WTC11 (cell line): ENCODE measurements around the gene CAPN12. TPM values are rescaled to one million over a fixed set of nuclear protein-coding genes. Genes with fewer than 3 reads are reported as not detected.

Source experiments
- ATAC-seq: fragments of 200-7000 bp; cut with Tn5 transposase; 2 replicates; pipeline ENCODE4 v1.10.0; 2021; ENCODE audit warnings: mild to moderate bottlenecking, moderate library complexity
- CTCF ChIA-PET: fragments of 300-600 bp; sonication (Branson Sonifier 250); formaldehyde crosslinking; loops from one replicate; lab custom pipeline; 2021; ENCODE audit warnings: antibody characterized with exemption; lab: Charles Lee
- POLR2A ChIA-PET: fragments of 350-600 bp; sonication (Branson Sonifier 250); formaldehyde crosslinking; loops from one replicate; lab custom pipeline; 2021; ENCODE audit warnings: antibody characterized with exemption; lab: Charles Lee
- DNase-seq: peaks from one replicate; pipeline ENCODE4 v3.0.0; 2021; ENCODE audit warnings: low spot score
- H3K27ac Mint-ChIP-seq: 2 replicates; pipeline ENCODE4 v1.8.0; 2021; ENCODE audit warnings: mixed read lengths
- H3K27me3 Mint-ChIP-seq: 2 replicates; pipeline ENCODE4 v1.8.0; 2021; ENCODE audit warnings: low read depth, mild to moderate bottlenecking, moderate library complexity, mixed read lengths
- H3K36me3 Mint-ChIP-seq: 2 replicates; pipeline ENCODE4 v1.8.0; 2021; ENCODE audit warnings: mixed read lengths
- H3K4me1 Mint-ChIP-seq: 2 replicates; pipeline ENCODE4 v1.8.0; 2022; ENCODE audit warnings: mixed read lengths
- H3K4me3 Mint-ChIP-seq: 2 replicates; pipeline ENCODE4 v1.8.0; 2021; ENCODE audit warnings: mild to moderate bottlenecking, moderate library complexity, mixed read lengths
- H3K9me3 Mint-ChIP-seq: 2 replicates; pipeline ENCODE4 v1.8.0; 2021; ENCODE audit warnings: mixed read lengths
- FOXJ3 ChIP-seq: sonication (generic); formaldehyde crosslinking; IDR thresholded peaks from 2 replicates; pipeline ENCODE4 v1.9.0; 2021; ENCODE audit warnings: missing genetic modification reagents, mild to moderate bottlenecking, borderline replicate concordance
- FOXK1 ChIP-seq: sonication (generic); formaldehyde crosslinking; IDR thresholded peaks from 2 replicates; pipeline ENCODE4 v1.8.0; 2022; ENCODE audit warnings: mild to moderate bottlenecking, moderate library complexity, missing genetic modification reagents
- GRHL2 ChIP-seq: fragments of 250-450 bp; sonication (Bioruptor Pico); IDR thresholded peaks from 2 replicates; pipeline ENCODE4 v1.8.0; 2022; ENCODE audit warnings: mild to moderate bottlenecking, moderate library complexity; ENCODE audit not compliant: insufficient replicate concordance, severe bottlenecking
- HMGA2 ChIP-seq: fragments of 250-450 bp; sonication (Bioruptor Pico); IDR thresholded peaks from 2 replicates; pipeline ENCODE4 v1.4.0; 2021; ENCODE audit warnings: mild to moderate bottlenecking, moderate library complexity
- IRF2 ChIP-seq: sonication (generic); formaldehyde crosslinking; IDR thresholded peaks from 2 replicates; pipeline ENCODE4 v1.8.0; 2022; ENCODE audit warnings: low read depth, missing genetic modification reagents, borderline replicate concordance
- KAT7 ChIP-seq: sonication (generic); formaldehyde crosslinking; IDR thresholded peaks from 2 replicates; pipeline ENCODE4 v1.8.1; 2023; ENCODE audit warnings: missing genetic modification reagents, mild to moderate bottlenecking, borderline replicate concordance
- NFATC4 ChIP-seq: fragments of 250-450 bp; sonication (Bioruptor Pico); IDR thresholded peaks from 2 replicates; pipeline ENCODE4 v1.9.0; 2021; ENCODE audit warnings: mild to moderate bottlenecking
- NFYB ChIP-seq: sonication (generic); formaldehyde crosslinking; conservative IDR thresholded peaks from 2 replicates; pipeline ENCODE4 v1.8.0; 2022; ENCODE audit warnings: low read depth, missing genetic modification reagents
- TEAD4 ChIP-seq: sonication (generic); formaldehyde crosslinking; IDR thresholded peaks from 2 replicates; pipeline ENCODE4 v1.8.0; 2022; ENCODE audit warnings: mild to moderate bottlenecking, missing genetic modification reagents
- ZBTB21 ChIP-seq: sonication (generic); formaldehyde crosslinking; IDR thresholded peaks from 2 replicates; pipeline ENCODE4 v1.8.1; 2023; ENCODE audit warnings: mild to moderate bottlenecking, missing genetic modification reagents, borderline replicate concordance
- ZNF232 ChIP-seq: sonication (generic); formaldehyde crosslinking; IDR thresholded peaks from 2 replicates; pipeline ENCODE4 v1.8.0; 2022; ENCODE audit warnings: mild to moderate bottlenecking, missing genetic modification reagents
- total RNA-seq: library from RNA; stranded (reverse); gene quantifications from 3 replicates; pipeline ENCODE4 v1.2.3, GENCODE V29; 2021
- TF ChIP-seq, protein P1 (sequence below): sonication (generic); formaldehyde crosslinking; IDR thresholded peaks from 2 replicates; pipeline ENCODE4 v1.8.1; 2023; ENCODE audit warnings: mild to moderate bottlenecking, missing genetic modification reagents, moderate library complexity
- TF ChIP-seq, protein P2 (sequence below): sonication (generic); formaldehyde crosslinking; IDR thresholded peaks from 2 replicates; pipeline ENCODE4 v1.8.0; 2023; ENCODE audit warnings: missing genetic modification reagents, mild to moderate bottlenecking, borderline replicate concordance
- TF ChIP-seq, protein P3 (sequence below): sonication (generic); formaldehyde crosslinking; IDR thresholded peaks from 2 replicates; pipeline ENCODE4 v1.8.1; 2023; ENCODE audit warnings: mild to moderate bottlenecking, missing genetic modification reagents
- TF ChIP-seq, protein P4 (sequence below): sonication (generic); formaldehyde crosslinking; IDR thresholded peaks from 2 replicates; pipeline ENCODE4 v1.8.0; 2023; ENCODE audit warnings: mild to moderate bottlenecking, missing genetic modification reagents
- TF ChIP-seq, protein P5 (sequence below): sonication (generic); formaldehyde crosslinking; IDR thresholded peaks from 2 replicates; pipeline ENCODE4 v1.8.1; 2022; ENCODE audit warnings: low read depth, missing genetic modification reagents, borderline replicate concordance

The CAPN12 gene
- total RNA-seq, 1 experiment from 2014 or later: 9.6 TPM

DNA sequence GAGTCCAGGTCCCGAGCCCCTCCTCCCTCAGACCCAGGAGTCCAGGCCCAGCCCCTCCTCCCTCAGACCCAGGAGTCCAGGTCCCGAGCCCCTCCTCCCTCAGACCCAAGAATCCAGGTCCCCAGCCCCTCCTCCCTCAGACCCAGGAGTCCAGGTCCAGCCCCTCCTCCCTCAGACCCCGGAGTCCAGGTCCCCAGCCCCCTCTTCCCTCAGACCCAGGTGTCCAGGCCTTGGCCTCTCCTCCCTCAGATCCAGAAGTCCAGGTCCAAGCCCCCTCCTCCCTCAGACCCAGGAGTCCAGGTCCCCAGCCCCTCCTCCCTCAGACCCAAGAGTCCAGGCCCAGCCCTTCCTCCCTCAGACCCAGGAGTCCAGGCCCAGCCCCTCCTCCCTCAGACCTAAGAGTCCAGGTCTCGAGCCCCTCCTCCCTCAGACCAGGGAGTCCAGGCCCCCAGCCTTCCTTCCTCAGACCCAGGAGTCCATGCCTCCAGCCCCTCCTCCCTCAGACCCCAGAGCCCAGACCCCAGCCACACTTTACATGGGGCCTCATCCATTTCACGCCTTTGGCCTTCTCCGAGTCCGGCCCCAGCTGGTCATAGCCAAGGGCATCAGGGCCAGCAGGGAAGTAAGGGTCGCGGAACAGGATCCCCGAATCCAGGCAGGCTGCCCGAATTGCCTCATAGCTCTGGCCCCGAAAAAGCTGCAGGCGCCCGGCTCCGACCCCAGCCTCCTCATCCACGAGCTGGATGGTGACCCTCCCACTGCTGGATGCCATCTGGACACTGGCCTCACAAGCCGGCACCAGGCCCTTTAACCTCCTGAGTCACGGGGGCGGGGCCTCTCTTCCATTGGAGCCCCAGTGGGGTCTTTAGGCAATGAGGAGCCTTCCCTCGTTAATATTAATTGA is 628 bp downstream of the CAPN12 start:
- peaks cover under 1% of the 10 kb centered on the region for H3K9me3 Mint-ChIP-seq
- H3K27me3 Mint-ChIP-seq: peaks cover 11% of the 10 kb centered on the region
- H3K36me3 Mint-ChIP-seq: no peaks in the 10 kb centered on the region
- CTCF ChIA-PET: interaction anchor here (0.8 to 2.0 kb wide), 3 partner anchors 26 to 187 kb away, joined by 3 to 11 read pairs (median 5); partner anchors contain the start of genes MRPS12 and SARS2
- TF ChIP-seq FOXJ3 (CRISPR knock-in tag) (no peak), NFYB (CRISPR knock-in tag) (no peak)
- no peaks in the 10 kb centered on the region for H3K4me1 Mint-ChIP-seq
- no peak for ATAC-seq
- no peak for DNase-seq
- H3K27ac Mint-ChIP-seq: no peak overlapping the region
- H3K4me3 Mint-ChIP-seq: no peak overlapping the region
- POLR2A ChIA-PET: interaction anchor here (0.5 to 1.3 kb wide), 3 partner anchors 9 to 187 kb away, joined by 3 to 5 read pairs (median 4); partner anchors contain the start of genes MRPS12 and SARS2

DNA sequence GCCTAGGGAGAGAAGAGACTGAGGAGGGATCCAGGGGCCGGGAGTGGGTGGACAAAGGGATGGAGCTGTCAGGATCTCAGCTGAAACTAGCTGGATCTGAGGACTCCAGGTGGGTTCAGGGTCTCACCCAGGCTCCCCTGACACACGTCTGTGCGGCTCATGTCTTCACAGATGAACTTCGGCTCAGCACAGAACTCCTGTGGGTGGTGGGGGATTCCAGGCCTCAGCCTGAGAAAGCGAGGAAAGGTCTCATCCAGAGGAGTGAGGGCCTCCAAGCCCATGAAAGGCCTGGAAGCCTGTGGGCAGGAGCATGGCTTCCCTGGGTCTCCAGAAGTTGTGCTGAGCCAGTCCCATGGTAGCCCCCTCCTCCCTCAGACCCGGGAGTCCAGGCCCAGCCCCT is 1.4 kb downstream of the CAPN12 start:
- Mint-ChIP-seq H3K4me1 (peaks cover 2% of the 10 kb centered on the region), H3K9me3 (peaks cover 3% of the 10 kb centered on the region), H3K27me3 (peaks cover 19% of the 10 kb centered on the region)
- POLR2A ChIA-PET: interaction anchor here (0.6 kb wide), 1 partner anchor 333 kb away, joined by 4 read pairs; no protein-coding TSS in a partner anchor
- TF ChIP-seq, protein P1, sequence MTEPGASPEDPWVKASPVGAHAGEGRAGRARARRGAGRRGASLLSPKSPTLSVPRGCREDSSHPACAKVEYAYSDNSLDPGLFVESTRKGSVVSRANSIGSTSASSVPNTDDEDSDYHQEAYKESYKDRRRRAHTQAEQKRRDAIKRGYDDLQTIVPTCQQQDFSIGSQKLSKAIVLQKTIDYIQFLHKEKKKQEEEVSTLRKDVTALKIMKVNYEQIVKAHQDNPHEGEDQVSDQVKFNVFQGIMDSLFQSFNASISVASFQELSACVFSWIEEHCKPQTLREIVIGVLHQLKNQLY (CRISPR knock-in tag): no peak
- TF ChIP-seq GRHL2 (CRISPR knock-in tag) (no peak), HMGA2 (no peak), TEAD4 (CRISPR knock-in tag) (no peak), FOXK1 (no peak), NFATC4 (no peak), ZNF232 (no peak), ZBTB21 (CRISPR knock-in tag) (no peak), IRF2 (CRISPR knock-in tag) (no peak)
- TF ChIP-seq, protein P2, sequence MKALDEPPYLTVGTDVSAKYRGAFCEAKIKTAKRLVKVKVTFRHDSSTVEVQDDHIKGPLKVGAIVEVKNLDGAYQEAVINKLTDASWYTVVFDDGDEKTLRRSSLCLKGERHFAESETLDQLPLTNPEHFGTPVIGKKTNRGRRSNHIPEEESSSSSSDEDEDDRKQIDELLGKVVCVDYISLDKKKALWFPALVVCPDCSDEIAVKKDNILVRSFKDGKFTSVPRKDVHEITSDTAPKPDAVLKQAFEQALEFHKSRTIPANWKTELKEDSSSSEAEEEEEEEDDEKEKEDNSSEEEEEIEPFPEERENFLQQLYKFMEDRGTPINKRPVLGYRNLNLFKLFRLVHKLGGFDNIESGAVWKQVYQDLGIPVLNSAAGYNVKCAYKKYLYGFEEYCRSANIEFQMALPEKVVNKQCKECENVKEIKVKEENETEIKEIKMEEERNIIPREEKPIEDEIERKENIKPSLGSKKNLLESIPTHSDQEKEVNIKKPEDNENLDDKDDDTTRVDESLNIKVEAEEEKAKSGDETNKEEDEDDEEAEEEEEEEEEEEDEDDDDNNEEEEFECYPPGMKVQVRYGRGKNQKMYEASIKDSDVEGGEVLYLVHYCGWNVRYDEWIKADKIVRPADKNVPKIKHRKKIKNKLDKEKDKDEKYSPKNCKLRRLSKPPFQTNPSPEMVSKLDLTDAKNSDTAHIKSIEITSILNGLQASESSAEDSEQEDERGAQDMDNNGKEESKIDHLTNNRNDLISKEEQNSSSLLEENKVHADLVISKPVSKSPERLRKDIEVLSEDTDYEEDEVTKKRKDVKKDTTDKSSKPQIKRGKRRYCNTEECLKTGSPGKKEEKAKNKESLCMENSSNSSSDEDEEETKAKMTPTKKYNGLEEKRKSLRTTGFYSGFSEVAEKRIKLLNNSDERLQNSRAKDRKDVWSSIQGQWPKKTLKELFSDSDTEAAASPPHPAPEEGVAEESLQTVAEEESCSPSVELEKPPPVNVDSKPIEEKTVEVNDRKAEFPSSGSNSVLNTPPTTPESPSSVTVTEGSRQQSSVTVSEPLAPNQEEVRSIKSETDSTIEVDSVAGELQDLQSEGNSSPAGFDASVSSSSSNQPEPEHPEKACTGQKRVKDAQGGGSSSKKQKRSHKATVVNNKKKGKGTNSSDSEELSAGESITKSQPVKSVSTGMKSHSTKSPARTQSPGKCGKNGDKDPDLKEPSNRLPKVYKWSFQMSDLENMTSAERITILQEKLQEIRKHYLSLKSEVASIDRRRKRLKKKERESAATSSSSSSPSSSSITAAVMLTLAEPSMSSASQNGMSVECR: no peak
- TF ChIP-seq, protein P3, sequence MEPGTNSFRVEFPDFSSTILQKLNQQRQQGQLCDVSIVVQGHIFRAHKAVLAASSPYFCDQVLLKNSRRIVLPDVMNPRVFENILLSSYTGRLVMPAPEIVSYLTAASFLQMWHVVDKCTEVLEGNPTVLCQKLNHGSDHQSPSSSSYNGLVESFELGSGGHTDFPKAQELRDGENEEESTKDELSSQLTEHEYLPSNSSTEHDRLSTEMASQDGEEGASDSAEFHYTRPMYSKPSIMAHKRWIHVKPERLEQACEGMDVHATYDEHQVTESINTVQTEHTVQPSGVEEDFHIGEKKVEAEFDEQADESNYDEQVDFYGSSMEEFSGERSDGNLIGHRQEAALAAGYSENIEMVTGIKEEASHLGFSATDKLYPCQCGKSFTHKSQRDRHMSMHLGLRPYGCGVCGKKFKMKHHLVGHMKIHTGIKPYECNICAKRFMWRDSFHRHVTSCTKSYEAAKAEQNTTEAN (CRISPR knock-in tag): no peak
- TF ChIP-seq, all 79 proteins: peak for 0
- peaks cover 2% of the 10 kb centered on the region; the same call in 1 of the 2 replicates for H3K36me3 Mint-ChIP-seq
- DNase-seq (no peak), ATAC-seq (no peak)
- no peak overlapping the region for H3K4me3 Mint-ChIP-seq
- CTCF ChIA-PET: interaction anchor here (0.7 to 1.3 kb wide), 3 partner anchors 10 to 50 kb away, joined by 3 to 9 read pairs (median 4); no protein-coding TSS in a partner anchor
- H3K27ac Mint-ChIP-seq: no peak overlapping the region

DNA sequence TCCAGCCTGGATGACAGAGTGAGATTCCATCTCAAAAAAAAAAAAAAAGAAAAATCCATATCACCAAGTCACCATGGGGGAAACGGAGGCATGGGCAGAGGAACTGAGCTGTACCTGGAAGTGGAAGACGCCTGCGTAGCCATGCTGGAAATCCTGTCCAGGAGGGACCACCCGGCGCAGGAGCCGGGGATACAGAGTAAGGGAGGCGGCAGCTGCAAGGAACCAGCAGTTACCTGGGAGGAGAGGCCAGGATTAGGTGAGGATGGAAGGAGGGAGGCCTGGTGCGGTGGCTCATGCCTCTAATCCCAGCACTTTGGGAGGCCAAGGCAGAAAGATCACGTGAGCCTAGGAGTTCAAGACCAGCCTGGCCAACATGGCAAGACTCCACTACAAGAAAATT is 2.0 kb downstream of the CAPN12 start:
- Mint-ChIP-seq H3K9me3 (peaks cover 3% of the 10 kb centered on the region), H3K4me1 (peaks cover 6% of the 10 kb centered on the region), H3K27ac (no peak overlapping the region), H3K4me3 (no peak overlapping the region), H3K36me3 (peaks cover 2% of the 10 kb centered on the region; the same call in 1 of the 2 replicates), H3K27me3 (peaks cover 24% of the 10 kb centered on the region)
- CTCF ChIA-PET: interaction anchor here (0.6 to 1.3 kb wide), 4 partner anchors 9 to 61 kb away, joined by 3 to 9 read pairs (median 4); no protein-coding TSS in a partner anchor
- ATAC-seq (no peak), DNase-seq (no peak)
- POLR2A ChIA-PET: interaction anchor here (0.6 to 0.7 kb wide), 2 partner anchors 107 to 332 kb away, joined by 3 to 4 read pairs; no protein-coding TSS in a partner anchor
- TF ChIP-seq, protein P4, sequence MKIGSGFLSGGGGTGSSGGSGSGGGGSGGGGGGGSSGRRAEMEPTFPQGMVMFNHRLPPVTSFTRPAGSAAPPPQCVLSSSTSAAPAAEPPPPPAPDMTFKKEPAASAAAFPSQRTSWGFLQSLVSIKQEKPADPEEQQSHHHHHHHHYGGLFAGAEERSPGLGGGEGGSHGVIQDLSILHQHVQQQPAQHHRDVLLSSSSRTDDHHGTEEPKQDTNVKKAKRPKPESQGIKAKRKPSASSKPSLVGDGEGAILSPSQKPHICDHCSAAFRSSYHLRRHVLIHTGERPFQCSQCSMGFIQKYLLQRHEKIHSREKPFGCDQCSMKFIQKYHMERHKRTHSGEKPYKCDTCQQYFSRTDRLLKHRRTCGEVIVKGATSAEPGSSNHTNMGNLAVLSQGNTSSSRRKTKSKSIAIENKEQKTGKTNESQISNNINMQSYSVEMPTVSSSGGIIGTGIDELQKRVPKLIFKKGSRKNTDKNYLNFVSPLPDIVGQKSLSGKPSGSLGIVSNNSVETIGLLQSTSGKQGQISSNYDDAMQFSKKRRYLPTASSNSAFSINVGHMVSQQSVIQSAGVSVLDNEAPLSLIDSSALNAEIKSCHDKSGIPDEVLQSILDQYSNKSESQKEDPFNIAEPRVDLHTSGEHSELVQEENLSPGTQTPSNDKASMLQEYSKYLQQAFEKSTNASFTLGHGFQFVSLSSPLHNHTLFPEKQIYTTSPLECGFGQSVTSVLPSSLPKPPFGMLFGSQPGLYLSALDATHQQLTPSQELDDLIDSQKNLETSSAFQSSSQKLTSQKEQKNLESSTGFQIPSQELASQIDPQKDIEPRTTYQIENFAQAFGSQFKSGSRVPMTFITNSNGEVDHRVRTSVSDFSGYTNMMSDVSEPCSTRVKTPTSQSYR (CRISPR knock-in tag): no peak
- TF ChIP-seq KAT7 (CRISPR knock-in tag): no peak
- TF ChIP-seq, protein P5, sequence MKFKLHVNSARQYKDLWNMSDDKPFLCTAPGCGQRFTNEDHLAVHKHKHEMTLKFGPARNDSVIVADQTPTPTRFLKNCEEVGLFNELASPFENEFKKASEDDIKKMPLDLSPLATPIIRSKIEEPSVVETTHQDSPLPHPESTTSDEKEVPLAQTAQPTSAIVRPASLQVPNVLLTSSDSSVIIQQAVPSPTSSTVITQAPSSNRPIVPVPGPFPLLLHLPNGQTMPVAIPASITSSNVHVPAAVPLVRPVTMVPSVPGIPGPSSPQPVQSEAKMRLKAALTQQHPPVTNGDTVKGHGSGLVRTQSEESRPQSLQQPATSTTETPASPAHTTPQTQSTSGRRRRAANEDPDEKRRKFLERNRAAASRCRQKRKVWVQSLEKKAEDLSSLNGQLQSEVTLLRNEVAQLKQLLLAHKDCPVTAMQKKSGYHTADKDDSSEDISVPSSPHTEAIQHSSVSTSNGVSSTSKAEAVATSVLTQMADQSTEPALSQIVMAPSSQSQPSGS (CRISPR knock-in tag): no peak
